GM21737 (cell line): Measurements from ENCODE around the gene GLI3.

Source experiments
- ATAC-seq: cut with Tn5 transposase; IDR thresholded peaks from one replicate; pipeline ENCODE4 v1.9.1; 2021; ENCODE audit warnings: mild to moderate bottlenecking, moderate library complexity; ENCODE audit not compliant: unreplicated experiment

Gene GLI3

DNA sequence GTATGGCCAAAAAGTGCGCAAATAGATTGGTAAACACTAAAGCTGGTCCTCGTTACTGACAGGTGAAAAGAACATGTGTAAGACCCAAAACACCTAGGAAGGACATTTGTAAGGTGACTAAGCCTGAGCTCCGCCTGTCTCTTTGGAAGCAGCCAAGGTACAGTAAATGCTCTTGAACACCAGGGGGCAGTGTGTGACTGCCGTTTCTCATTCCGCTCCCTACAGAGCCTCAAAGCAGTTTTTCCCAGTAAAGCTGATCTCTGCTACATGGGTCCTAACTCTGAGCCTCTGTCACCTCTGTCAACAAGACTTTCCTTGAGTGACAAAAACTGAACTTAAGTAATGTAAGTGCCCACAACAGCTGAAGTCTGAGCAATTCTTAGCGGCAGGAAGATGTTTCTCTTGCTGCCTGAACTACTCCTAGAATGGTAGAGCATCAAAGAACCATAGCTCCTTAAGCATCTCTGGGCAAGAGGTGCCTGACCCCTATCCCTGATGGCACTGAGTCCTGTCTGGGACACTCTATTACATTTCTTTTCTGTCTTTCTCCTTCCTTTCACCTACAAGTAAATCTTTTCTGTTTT is 296.2 kb downstream of the GLI3 start:
- peak; percentile 83 for ATAC-seq

DNA sequence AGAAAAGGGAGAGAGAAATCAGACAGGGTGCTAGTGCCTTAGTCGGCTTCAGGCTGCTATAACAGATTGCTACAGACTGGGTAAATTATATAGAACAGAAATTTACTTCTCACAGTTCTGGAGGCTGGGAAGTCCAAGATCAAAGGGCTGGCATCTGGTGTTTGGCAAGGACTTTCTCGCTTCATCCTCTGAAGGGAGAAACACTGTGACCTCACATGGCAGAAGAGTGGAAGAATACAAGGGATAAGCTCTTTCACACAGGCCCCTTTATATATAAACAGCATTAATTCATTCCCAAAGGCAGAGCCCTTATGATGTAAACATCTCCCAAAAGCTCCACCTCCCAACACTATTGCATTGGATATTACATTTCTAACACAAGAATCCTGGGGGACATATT is 298.6 kb downstream of the GLI3 start:
- no peak for ATAC-seq

DNA sequence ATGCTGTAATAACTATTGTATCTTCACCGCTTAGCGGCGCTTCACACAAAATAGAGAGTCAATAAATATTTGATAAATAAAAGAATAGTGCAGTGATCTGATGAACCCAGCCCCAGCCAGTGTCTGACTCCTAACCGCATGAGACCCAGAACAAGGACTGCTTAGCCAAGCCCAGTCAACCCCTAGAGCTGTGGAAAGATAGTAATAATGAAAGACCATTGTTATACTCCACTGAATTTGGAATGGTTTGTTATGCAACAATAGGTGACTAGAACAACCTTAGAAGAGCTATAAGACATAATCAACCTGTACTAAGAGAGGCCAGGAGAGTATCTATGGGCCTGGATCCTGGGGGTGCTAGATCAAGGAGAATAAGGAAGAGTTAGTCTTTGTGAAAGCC is 303.6 kb downstream of the GLI3 start:
- no peak for ATAC-seq

DNA sequence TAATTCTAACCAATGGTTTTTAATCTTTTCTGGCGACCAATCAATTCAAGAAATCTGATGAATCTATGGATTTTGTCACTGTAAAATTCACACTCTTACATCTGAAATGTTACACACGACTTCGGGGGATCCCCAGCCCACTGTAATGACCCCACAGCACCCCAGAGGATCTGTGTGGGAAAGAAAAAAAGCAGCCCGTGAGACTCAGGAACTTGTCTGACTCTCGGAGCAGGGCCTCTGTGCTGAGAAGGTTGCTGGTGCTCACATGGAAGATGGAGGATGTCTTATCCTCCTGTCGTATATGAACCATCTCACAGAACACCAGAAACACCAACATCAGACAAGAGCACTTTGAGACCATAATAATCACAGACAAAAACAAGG is 305.8 kb downstream of the GLI3 start:
- no peak for ATAC-seq

DNA sequence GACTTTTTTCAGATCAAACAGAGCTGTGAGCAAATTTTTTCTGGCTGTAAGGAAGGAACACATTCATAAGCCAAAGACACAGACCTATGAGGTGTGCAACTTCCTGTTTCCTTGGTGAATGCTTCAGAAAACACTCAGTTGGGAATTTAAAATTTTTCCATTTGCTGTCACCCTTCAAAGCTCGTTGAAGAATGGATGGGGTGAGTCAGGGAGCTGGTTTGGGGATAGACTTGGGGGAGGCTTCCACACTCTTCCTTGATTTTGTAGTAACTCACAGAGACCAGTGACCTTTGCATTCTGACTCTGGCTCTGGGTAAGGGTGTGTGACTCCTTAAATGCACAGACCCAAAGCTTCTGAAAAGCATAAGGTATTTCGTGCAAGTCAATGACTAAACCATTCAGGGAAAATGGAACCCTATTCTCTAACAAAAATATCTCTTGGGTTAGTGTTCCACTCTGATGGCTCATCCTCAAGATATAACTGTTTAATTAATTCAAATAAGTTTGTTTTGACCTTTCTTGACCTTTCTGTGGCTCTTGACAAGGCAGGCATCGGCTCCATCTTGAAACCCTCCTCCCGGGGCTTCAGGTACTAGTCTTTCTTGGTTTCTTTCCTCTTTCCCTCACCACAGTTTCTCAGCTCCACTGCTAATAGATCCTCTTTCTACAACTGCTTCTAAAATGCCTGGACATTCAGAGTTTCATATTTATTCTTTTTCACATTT is 306.3 kb downstream of the GLI3 start:
- ATAC-seq = no peak

DNA sequence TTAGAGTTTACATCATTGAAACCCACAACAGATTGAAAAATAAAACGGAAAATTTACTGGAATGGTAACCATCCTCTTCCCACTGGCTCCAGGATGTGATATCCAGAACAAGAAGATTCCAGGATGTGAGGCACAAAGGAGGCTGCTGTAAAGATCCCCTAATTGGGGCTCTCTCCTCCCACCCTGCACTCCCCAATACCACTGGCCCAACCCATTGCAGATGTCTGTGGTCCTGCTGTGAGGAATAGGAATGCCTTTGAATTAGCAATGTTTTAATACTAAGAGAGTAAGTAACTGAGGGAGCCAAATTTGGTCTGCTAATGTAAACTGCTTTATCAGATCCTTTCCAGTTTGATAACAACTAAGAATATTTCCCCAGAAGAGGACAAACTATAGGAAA is 308.2 kb downstream of the GLI3 start:
- ATAC-seq = no peak

DNA sequence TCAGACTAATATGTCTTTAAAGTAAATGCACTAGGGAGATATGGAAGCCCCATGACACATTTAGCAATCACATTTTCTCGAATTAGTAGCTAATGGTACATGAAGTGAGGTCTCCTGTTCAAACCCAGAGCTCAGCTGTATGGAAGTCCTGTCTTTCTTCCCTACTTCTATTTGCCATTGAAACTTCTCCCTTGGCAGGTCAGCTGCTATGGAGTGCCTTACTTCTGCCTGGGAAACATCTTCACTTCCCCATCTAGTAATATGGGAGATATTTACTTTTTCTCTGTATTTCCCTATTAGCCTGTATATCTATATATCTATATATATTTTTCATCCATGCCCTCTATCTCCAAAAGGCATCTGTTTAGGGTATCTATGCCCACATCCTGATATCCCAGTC is 308.8 kb downstream of the GLI3 start:
- no peak for ATAC-seq

DNA sequence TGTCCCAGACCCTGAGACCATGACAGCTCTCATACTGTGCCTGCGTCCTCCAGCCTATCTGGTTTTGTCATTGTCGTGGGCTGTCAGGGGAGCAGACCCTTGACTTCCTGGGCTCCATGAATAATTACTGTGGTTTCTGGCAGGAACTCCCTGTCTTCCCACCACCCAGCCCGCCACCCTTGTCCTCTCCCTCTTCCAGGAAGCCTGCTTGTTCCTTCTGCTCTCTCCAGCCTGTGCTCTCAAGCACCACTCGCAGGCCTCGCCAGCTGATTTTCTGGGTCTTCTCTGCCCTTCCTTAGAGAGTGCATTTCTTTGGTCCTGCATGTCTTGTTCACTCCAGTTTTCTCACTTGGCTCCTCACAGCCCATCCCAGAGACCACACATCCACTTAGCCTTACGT is 309.6 kb downstream of the GLI3 start:
- no peak for ATAC-seq

DNA sequence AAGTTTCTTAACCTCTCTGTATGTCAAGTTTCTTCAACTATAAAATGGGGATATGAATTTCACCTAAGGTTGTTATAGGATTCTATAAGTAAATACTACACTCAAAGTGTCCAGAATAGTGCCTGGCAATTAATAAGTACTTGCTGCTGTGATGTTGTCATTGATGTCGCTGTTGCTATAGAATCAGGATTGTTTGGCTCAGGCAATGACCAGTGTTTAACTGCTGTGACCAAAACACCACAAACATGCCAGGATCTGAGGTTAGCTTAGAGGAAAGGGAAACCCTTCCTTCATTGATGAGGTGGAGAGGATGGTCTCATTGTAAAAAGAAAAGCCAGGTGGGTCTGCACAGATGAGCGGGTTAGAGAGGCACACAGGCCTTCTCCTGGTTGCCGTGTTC is 311.1 kb downstream of the GLI3 start:
- ATAC-seq = no peak

DNA sequence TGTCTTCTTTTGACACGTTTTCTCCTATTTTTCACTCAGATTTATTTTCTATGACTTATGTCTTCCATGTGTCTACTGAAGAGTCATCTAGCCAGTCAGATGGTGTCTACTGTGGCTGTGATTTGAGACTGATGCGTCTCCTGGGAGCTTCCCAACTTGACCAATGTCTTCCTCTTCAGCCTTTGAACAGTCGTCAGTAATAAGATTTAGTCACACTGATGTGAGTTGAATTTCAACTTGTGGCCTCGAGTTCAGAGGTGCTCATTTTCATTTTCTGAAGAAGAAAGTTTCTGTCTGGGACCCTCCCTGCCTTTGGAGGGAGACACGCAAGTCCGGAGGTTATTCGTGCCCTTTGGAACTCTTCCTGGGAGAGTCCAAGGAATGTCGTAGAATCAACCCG is 312.2 kb downstream of the GLI3 start:
- ATAC-seq = no peak

DNA sequence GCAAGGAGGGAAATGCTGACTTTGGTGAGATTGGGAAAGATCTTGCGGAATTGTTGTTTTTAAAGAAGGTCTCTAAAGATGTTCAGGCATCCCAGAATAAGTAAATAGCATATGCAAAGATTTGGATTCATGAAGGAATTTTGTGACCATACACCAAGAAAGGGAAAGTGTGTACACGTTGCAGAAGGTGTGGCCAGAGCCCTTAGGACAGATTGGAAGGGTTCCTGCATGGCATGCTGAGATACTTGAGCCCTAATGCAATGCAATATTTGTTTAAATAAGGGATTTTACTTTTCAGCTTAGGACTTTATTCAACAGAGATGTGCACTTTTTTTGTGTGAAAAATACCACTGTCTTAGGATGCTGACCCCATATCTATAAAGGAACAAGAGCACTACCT is 314.6 kb downstream of the GLI3 start:
- no peak for ATAC-seq

DNA sequence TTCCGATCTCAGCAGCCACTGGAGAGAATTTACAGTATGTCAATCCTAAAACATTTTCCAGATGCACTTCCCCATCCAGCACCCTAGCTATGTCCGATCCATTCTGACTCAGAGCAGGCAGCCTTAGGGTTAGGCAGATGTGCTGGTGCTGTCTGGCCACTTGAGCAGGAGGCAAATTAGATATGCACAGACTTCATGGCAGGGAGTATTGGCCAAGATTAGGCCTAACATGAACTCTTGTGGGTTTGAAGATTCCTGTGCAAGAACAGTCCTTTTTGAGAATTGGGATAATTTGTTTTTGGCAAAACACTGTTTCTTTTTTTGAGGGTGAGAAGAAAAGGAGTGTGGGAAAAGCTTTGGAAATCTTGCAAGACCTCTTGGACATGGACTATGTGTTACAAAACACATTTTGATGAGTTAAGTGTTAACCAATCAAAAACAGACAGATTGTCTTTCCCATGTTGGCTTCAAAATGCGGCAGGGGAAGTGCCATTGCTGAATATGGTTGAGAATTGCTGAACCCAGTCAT is 315.5 kb downstream of the GLI3 start:
- no peak for ATAC-seq

DNA sequence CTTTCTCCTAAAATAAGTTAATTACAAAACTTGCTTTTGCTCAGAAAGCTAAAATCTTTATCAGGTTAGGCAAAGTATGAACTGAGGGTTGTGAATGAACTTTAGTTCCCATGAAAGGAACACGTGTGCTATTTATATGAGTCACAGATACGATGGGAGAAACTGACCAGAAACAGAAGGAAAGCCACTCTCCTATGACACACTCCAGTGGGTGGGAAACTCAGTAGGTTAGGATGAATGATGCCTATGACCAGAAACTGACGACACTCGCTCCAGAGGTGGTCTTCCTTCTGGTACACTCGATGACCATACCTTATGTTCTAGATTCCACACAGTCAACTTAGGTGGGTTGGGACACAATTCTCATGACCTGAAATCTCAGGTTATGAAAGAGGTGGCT is 318.4 kb downstream of the GLI3 start:
- ATAC-seq = no peak

DNA sequence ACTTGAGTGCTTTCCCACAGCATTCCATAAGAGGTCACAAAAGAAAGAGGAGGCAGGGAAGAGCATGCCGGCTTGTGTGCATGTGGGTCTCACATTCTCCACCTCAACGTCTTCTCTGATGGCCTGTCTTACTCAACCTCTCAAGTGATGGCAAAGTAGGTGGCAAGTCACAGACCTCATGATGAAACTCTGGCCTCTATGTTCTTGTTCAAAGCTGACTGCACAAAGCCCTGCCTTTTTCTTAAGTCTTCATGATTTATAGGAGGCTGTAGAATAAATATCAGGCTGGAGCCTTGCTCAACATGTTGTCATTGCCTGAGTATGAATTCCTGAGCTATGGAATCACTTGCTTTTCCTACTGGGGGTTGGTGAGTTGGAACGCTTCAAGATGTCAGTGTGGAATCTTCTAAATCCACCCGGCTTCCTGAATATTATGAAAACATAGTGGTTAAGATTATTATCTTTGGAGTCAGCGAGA is 320.5 kb downstream of the GLI3 start:
- ATAC-seq = no peak

DNA sequence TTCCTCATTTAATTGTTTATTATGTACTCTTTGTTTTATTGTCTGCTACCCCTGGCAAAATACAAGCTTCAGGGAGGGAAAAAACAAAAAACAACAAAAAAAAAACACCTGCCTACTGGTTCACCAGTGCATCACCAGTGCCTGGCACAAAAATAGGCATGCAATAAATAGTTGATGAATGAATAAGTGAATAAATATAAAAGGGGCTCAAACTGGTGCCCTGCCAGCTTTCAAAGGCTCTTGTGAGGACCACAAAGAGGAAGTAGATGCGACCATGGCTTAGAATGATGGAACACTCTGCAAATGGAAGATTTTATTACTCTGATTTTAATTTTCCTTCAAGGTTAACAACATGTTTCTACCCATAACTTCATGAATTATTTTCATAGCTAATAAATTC is 321.1 kb downstream of the GLI3 start:
- no peak for ATAC-seq

DNA sequence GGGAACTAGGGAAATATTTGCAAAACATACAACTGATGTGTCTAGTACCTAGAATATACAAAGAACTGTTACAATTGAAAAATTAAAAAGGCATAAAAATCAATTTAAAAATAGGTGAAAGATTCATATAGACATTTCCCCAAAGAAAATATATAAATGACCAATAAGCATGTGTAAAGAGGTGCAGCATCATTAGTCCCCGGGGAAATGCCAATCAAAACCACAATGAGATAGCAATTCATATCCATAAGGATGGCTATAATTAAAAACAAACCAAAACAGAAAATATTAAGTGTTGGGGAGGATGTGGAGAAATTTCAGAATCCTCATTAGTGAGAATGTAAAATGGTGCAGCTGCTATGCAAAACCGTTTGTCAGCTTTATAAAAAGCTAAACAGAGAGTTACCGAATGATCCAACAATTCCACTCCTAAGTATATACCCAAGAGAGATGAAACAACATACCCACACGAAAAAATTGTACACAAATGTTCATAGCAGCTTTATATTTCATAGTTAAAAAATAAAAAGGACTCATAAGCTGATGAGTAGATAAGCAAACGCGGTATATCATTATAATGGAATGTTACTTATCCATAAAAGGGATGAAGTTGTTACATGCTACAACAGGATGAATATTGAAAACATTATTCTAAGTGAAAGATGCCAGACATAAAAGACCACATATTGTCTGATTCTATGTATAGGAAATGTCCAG is 324.0 kb downstream of the GLI3 start:
- ATAC-seq = no peak

DNA sequence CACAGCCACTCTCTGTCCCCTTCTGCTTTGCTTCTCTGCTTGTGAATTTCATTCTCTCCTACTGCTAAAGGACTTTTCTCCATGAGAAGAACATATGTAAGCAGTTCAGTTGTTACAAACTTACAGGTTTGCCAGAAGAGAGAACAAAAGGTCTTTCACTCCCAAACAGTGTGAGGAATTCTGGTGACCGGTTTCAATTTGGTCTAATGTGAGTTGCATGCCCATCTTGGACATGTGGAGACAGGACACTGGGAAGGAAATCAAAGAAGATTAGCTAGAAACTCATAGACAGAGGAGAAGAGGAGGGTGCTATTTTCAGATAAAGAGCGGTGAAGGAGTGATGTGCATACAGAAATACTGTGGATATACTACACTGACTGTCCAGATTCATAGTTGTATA is 324.6 kb downstream of the GLI3 start:
- ATAC-seq = no peak

DNA sequence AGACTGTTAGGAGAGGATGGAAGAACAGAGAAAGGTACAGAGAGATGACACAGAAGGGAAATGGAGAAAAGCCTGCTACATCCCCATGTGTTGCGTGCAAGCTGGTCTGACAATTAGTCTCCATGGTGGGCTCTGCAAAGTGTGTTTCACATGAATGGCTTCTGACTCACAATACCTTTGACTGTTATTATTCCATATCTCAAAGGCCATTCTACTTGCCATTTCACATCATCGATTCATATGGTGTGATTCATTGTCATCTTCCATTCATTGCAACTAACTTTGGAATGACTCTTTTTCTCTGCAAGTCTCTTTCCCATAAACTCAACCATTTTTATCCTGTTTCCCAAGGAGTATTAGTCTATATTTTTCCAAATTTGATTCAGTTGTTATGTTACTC is 325.2 kb downstream of the GLI3 start:
- no peak for ATAC-seq
